NCI-H2081 treated with DMSO at 0.1 percent for 48 hours (cell line): ENCODE measurements around the gene HARS1.
"Not testable (repeated sequence)": the region's sequence is repeated elsewhere in the genome, so short reads cannot be mapped to it uniquely, and the experiment has no call there.

Source experiments
- DNase-seq: peaks from one replicate; lab custom pipeline; 2025; lab: John Stamatoyannopoulos, UW

The HARS1 gene

GRCh38 chr5:140677947-140678346, 13.2 kb downstream of the HARS1 start:
- no peak for DNase-seq

DNA sequence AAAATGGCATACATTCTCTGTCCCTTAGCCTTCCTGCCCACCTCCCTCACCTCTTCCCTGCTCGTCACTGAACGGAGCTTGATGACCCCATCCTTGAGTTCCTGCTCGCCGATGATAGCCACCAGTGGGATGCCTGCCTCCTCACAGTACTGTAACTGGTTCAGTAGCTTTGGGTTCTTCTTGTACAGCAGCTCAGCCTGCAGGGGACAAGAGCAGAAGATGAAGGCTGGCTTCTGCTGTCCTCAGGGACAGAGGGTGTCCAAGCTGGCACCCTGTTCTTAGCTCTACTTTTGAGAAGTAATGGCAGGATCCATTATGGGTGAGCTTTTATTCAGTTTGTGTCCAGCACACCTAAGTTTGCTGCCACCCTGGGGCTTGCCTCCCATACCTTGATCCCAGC, 16.5 kb downstream of the HARS1 start:
- DNase-seq: no peak

- no peak for DNase-seq
Measured at GRCh38 chr5:140674211-140674610, 17.0 kb downstream of the HARS1 start.

- no peak for DNase-seq
Measured at GRCh38 chr5:140673187-140673976, 17.8 kb downstream of the HARS1 start, which contains the start of gene DND1. DND1 (minus strand) TSS chr5:140673576; CDS start chr5:140673542, 34 bp downstream.

DNA sequence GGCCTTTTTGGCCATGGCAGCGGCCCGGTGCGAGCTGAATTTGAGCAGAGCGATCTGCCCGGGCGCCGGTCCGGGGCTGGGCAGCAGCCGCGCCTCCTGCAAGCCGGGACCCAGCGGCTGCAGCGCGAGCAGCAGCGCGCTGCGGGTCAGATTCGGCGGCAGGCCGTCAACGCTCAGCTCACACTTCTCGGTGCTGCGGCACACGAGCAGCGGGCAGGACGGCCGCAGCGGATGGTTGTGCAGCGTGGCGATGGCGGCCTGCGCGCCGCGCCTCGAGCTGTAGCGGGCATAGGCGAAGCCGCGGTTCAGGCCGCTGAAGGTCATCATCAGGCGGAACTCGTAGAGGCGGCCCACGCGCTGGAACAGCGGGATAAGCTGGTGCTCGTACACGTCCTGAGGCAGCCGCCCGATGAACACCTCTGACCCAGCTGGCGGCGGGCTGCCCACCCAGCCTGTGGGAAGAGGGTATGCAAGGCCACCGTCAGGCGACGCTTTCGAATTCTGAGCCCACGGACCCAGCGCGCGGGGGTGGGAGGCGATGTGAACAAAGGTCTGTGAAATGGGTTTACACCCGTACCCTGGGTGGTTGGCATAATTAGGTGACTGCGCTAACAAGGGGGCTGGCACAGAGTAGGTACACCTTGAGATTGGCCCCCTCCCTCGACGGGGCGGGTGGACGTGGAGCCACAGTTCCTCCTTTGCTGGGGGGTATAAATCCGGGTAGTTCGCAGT, 18.5 kb downstream of the HARS1 start:
- DNase-seq: no peak

GRCh38 chr5:140671472-140672125, 19.6 kb downstream of the HARS1 start:
- DNase-seq: no peak

DNA sequence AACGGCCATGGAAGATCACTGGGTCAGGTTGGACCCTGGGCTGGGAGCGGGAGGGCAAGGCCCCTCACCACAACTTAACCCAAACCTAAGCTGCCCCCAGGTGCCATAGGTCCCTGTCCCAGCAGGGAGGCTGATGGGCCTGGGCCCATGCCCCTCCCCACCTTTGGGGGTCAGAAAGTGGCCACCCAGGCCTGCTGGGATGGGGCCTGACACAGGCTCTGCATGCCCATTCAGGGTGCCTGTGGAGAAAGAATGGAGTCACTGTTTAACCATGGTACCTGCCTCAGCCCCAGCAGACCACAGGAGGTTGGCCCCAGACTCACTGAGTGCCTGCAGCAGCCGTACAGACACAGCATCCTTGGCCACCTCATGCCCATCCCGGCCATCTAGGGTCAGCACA, 20.1 kb downstream of the HARS1 start:
- DNase-seq: not testable (repeated sequence)

DNA sequence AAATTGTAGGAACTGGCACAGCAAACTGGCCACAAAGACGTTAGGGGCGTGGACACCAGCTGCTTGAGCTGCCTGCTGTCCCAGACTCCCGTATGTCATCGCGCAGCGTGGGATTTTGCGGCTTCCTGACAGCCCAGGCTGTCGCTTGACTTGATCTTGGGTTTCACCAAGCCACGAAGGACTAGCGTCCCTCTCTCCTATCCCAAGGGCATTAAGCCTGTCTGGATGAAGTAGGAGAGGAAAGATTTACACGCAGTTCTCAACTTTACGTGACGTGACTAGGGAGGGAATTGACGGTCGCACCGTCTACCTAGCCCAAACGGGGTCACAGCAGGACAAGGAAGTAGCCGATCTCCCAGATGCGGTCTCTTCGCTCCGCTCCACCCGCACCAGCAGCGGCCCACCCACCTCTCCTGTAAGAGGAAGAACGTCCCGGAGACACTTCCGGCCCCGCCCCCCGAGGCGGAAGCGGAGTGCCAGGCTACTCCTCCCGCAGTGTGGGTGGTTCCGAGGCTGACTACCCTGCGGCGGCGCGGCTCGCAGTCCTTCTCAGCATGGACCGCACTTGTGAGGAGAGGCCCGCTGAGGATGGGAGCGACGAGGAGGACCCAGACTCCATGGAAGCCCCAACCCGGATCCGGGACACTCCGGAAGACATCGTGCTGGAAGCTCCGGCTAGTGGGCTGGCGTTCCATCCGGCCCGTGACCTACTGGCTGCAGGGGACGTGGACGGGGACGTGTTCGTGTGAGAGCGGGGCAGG, 26.6 kb downstream of the HARS1 start, which contains the start of gene WDR55:
Gene WDR55, plus strand, starts transcription at position 546 of the 761 bp plus-strand sequence. Its CDS starts 9 bp downstream, at position 555.
- DNase-seq: peak; percentile 19

DNA sequence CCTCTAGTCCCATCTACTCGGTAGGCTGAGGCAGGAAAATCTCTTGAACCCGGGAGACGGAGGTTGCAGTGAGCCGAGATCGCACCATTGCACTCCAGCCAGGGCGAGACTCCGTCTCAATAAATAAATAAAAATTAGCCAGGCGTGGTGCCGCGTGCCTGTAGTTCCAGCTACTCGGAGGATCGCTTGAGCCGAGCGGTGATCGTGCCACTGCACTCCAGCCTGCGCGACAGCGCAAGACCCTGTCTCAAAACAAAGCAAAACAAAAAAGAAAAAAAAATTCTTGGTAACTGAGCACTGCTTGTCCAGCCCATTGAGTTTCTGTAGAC, 27.2 kb downstream of the HARS1 start:
- DNase-seq: no peak

DNA sequence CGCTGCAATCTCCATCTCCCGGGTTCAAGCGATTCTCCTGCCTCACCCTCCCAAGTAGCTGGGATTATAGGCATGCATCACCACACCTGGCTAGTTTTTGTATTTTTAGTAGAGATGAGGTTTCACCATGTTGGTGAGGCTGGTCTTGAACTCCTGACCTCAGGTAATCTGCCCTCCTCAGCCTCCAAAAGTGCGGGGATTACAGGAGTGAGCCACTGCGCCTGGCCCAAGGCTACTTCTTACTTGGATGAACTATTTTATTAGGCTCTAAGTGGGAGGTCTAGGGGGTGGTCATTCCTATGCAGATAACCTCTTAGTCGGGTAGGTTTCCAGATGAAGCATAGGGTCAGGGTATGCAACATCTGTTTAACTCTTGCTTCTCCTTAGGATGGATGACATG, 30.8 kb downstream of the HARS1 start:
- not testable (repeated sequence) for DNase-seq

GRCh38 chr5:140658870-140659269, 32.3 kb downstream of the HARS1 start:
- DNase-seq: no peak

- no peak for DNase-seq
Measured at GRCh38 chr5:140647042-140647419, 44.1 kb downstream of the HARS1 start.

DNA sequence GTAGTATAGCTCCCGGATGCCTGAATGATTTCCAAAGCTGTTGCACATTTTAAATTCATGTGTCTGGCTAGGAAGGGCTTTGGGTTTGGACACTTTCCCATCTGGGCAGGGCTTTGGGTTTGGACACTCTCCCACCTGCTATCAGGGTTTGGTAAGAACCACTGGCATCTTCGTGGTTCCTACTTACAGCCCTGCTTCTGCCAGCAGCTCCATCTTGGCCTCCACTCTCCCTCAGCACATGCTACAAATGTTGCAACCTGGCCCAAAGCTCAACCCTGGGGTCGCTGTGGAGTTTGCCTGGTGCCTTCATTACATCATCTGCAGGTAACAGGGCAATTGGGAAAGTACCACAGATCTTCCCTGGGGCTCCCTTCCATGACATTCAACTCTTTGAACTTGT, 48.5 kb downstream of the HARS1 start:
- DNase-seq: no peak

DNA sequence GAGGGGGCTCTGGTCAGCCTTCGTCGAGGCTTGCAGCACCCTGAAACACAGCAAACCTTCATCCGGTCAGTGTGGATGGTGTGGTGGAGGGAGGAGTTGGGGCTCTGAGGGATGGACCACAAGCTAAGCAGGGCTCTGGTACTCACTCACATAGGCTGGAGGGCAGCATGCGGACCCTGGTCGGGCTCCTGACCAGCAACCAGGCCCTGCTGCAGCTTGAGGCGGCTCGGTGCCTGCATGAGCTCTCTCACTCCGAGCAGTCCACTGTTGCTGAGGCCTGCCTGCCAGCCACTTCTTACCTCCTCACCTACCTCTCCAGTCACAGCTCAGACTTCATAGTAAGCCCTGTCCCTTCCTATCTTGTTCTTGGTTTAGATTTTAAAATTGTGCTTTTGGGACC, 49.5 kb downstream of the HARS1 start:
- DNase-seq: no peak

- DNase-seq: peak; percentile 48
Measured at GRCh38 chr5:140639148-140639981, 51.8 kb downstream of the HARS1 start, which contains the start of gene TMCO6. TMCO6 (plus strand) TSS chr5:140639451; CDS start chr5:140639528, 77 bp downstream.

DNA sequence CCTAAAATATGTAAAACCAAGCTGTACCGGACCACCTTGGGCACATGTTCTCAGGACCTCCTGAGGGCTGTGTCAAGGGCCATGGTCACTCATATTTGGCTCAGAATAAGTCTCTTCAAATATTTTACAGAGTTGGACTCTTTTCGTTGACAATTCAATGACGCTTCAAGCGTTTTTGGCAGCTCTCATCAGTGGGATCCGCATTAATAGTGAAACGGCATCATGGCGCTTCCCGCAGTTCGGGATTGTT, 52.3 kb downstream of the HARS1 start:
- DNase-seq: not testable (repeated sequence)

GRCh38 chr5:140637371-140638100, 53.6 kb downstream of the HARS1 start:
- no peak for DNase-seq

GRCh38 chr5:140635291-140636257, 55.6 kb downstream of the HARS1 start:
- no peak for DNase-seq

DNA sequence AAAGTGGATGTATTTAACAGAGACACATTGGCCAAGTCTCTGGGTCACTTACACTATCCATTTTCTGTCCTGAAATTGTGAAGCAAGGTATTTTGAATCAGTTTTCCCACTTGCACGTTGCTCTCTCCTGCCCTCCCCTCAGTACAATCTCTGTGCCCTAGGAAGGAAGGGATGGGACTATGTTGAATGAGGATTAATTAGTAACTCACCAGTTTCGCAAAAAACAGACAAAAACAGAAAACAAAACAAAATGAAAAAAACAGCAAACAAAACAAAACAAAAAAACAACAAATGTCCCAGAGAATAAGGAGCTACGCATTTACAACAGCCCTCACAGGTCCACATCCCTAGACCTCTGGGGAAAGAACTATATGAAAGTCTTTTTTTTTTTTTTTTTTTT, 57.1 kb downstream of the HARS1 start:
- DNase-seq: no peak
